Posterior vena cava (tissue), 2 donors: ENCODE data around the gene PRDM10. TPM values are rescaled to one million over a fixed set of nuclear protein-coding genes. Genes with fewer than 3 reads are reported as not detected.

Experiments
- DNase-seq: peaks from one replicate; pipeline ENCODE4 v3.0.0-alpha.2; 2020; ENCODE audit warnings: low spot score
- intact Hi-C, 2 donors: fragments of 100-400 bp; cut with DNase I; formaldehyde crosslinking; loops; one replicate each; pipeline versions ENCODE4 v1.14.1 to v1.14.2; 2022 to 2023
- long read RNA-seq, 2 donors: library from polyadenylated mRNA; unstranded; transcript quantifications; one replicate each; pipeline ENCODE4 v2.0.0, GENCODE V29; 2020 to 2021
- total RNA-seq, 2 donors: library from RNA; stranded (reverse); fragmentation: NEBNext Ultra II Directional; extraction: Animal tissue kit (Norgen Biotek cat#: 25700); gene quantifications; one replicate each; pipeline ENCODE4 v1.2.1, GENCODE V29; 2021
- donor health status: DM: yes; HTN: yes; CAD: no.
- donor health status: DM: yes; HTN: yes; CAD: no.

Gene PRDM10, protein sequence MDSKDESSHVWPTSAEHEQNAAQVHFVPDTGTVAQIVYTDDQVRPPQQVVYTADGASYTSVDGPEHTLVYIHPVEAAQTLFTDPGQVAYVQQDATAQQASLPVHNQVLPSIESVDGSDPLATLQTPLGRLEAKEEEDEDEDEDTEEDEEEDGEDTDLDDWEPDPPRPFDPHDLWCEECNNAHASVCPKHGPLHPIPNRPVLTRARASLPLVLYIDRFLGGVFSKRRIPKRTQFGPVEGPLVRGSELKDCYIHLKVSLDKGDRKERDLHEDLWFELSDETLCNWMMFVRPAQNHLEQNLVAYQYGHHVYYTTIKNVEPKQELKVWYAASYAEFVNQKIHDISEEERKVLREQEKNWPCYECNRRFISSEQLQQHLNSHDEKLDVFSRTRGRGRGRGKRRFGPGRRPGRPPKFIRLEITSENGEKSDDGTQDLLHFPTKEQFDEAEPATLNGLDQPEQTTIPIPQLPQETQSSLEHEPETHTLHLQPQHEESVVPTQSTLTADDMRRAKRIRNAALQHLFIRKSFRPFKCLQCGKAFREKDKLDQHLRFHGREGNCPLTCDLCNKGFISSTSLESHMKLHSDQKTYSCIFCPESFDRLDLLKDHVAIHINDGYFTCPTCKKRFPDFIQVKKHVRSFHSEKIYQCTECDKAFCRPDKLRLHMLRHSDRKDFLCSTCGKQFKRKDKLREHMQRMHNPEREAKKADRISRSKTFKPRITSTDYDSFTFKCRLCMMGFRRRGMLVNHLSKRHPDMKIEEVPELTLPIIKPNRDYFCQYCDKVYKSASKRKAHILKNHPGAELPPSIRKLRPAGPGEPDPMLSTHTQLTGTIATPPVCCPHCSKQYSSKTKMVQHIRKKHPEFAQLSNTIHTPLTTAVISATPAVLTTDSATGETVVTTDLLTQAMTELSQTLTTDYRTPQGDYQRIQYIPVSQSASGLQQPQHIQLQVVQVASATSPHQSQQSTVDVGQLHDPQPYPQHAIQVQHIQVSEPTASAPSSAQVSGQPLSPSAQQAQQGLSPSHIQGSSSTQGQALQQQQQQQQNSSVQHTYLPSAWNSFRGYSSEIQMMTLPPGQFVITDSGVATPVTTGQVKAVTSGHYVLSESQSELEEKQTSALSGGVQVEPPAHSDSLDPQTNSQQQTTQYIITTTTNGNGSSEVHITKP
- 10 to 100 TPM in 1 of 2 donors, 1 to 10 TPM in 1; 5.0 to 10.7 TPM for total RNA-seq
- long read RNA-seq, donor 1, partial matches to known transcripts, result 0 of 2 reads
- long read RNA-seq, donor 1, other reads (novel, unspliced or antisense), result 2 of 2 reads
- long read RNA-seq, donor 2, partial matches to known transcripts, result 0 of 3 reads
- long read RNA-seq, donor 2, other reads (novel, unspliced or antisense), result 3 of 3 reads

DNA sequence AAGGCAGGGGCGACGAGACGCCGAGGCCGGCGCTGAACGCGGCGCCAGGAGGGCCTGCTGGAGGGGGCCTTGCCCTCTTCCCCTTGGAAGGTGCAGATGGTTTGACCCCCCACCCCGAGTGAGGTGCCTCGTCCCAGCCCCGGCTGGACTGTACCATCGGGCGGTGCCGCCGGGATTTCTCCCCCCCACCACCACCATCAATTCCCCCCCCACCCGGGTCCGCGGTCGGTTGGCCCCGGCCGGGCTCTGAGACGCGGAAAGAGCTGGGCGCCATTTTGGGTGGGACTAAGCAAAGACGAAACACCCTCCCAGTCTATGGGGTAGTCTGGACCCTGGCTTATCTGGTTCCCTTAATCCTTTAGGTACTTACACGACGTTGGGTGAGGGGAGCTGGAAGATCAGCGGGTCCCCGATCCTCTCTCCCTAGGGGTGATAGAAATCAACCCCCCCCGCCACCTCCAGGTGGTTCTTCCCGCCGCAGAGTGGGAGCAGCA lies at the start of gene PRDM10:
TSS of gene PRDM10 (minus strand) at position 484 of the 494 bp plus-strand sequence. CDS start 41,871 bp downstream, outside the sequence.
- intact Hi-C loops, result loop anchor here (5.0 to 10.0 kb wide), 2 partner anchors 62 to 130 kb away; partner anchors contain the start of gene APLP2 (in 2 of the 2)
- DNase-seq, result peak; percentile 98

DNA sequence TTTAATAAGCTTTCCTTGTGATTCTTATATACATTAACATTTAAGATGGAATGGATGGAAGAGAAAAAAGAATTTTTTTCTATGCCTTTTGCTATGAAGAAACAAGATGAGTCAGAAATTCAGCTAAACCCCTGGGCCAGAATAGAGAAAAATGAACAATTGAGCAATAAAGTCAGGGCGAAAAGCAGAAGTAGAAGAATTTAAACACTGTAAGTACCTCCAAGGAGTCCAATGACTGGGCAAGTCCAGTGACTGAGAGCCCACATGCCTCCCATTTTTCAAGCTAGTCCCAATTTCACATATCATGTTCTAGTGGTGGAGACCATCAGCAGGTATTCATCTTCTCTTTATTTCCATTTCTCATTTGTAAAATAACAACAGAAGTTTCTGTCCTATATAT lies 48.4 kb upstream of the PRDM10 start:
- DNase-seq, result no peak
- intact Hi-C loops, result no loop called here

DNA sequence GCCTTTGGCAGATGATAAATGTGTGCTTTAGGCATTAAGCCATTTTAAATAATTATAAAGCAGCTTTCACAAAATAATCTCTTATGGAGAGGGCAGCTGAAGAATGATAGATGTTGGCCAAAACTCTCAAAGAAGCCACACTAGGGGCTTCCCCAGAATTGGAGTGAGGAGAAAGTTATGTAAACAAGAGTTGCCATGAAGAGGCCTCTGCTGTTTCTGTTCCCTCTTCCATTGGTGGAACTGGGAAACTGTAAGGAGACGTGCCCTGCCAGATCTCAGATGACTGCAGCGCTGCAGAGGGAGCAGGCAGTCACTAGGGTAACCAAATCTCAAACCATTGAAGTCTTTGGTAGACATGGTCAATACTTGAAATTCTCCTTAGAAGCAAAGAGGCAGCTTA lies 47.6 kb upstream of the PRDM10 start:
- no peak for DNase-seq
- intact Hi-C loops, result no loop called here

DNA sequence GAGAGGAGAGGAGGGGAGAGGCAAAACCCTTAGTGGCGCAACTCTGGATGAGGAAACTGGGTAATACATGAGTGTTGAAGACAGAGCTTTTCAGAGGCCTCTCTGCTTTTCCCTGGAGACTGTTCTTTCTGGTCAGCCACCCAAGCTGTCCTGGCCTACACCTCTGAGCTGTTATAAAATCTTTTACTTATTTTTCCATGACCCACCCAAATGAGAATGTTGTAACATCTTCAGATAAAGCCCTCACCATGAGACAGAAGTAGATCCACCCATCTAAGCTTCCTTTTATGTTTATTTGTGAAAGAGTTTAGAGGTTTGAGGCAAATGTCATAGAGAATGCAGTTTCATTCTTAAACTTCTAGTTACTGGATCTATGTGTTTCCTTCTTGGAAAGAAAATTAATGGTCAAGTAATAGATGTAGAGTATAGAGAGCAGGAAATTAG lies 46.7 kb upstream of the PRDM10 start:
- DNase-seq, result no peak
- intact Hi-C loops, result no loop called here

DNA sequence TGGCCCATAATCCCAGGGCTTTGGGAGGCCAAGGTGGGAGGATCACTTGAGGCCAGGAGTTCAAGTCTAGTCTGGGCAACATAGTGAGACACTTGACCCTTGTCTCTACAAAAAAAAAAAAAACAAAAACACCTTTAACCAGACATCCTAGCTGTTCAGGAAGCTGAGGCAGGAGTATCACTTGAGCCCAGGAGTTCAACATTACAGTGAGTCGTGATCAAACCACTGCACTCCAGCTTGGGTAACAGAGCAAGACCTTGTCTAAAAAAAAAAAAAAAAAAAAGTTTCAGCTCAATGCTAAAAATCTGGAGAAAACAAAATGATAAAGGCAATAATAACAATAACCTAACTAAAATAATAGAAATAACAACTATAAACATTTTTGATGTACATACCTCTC lies 44.5 kb upstream of the PRDM10 start:
- intact Hi-C loops, result no loop called here
- DNase-seq, result no peak

DNA sequence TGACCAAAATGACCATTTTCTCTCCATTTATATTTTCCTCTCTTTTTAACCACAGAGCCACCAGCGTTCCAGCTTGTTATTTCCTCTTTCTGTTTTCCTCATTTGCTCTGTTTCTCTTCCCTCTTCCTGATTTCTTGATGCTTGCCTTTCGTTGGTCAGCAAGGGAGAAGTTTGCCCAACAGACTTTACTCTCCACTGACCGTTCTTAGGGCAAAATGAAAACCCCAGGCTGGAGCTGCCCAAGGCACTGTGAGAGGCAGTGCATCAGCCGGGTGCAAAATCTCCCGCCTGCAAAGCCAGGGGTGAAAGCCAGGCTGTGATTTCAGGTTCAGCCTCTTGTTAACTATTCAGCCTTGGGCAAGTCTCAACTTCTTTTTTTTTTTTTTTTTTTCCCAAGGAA lies 40.9 kb upstream of the PRDM10 start:
- intact Hi-C loops, result no loop called here
- no peak for DNase-seq

DNA sequence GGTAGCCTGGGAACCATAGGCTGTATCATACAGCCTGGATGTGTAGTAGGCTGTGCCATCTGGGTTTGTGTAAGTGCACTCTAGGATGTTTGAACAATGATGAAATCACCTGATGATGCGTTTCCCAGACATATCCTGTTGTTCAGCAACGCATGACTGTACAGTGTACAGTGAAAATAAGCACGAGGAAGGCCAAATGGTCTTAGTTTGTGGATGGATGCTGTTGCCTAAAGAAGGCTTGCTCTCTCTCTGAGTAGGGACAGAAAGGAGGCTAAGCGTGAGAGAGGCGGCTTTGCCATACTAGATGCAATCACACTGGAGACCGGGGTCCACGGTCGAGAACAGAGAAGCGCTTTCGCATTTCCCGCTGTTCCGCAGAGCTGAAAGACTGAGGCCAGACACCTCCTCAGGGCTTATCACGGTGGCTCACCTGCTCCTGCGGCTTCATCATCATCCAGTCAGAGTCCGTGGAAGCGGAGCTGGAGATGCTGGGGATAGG lies 39.5 kb upstream of the PRDM10 start:
- intact Hi-C loops, result no loop called here

DNA sequence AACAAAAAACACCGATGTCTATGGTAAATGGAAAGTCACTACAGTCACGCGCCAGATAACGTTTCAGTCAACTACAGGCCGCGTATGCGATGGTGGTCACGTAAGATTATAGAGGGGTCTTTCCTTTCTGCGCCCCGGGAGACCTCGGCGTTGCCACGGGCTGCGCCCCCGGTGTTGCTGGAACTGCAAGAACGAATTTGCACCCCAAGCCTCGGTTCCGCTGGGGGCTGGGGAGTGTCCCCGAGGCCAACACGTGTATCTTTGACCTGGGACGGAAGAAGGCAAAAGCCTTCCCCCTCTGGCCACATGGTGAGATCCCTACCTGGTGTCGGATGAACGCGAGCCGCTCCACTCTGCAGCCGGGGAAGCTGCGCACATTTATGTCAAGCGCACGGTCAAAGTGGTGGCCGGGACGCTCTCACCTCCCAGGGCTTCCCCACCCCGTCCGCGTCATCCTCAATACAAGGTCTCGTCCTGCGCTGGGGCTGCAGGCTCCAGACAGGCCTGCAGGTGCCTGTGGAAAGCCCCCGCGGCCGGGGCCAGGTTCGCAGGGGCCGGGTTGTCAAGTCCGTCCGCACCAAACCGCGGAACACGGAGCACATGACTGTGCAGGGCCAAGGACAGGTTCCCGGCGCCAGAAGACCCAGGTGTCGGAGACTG lies 37.8 kb upstream of the PRDM10 start:
- intact Hi-C loops, result no loop called here
- no peak for DNase-seq

More for the DNA sequence above, 39.5 kb upstream of the PRDM10 start:
- no peak for DNase-seq

DNA sequence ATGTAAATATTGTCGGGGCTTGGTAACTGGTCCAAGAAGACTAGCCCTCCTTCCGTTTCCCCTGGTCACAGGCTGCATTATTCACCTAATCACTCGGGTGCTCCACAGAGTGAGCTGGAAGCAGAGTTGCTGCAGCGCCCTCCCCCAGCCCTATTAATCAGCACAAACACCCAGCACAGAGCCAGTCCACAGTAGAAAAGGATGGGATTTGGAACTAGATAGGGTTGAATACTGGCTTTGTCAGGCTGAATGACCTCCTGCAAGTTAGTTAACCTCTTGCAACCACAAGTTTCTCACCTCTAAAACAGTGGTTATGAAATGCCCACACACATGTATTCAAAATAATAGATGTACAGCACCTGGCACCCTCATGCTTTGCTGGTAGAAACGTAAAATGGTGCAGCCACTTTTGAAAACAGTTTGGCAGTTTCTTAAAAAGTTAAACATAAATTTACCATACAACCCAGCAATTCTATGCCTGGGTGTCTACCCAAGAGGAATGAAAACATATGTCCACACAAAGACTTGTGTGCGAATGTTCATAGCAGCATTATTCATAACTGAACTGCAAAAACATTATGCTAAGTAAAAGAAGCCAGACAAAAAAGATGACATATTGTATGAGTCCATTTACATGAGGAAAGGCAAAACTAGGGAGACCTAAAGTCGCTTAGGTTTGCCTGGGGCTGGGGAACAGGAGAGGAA lies 35.4 kb upstream of the PRDM10 start:
- no peak for DNase-seq
- intact Hi-C loops, result no loop called here

DNA sequence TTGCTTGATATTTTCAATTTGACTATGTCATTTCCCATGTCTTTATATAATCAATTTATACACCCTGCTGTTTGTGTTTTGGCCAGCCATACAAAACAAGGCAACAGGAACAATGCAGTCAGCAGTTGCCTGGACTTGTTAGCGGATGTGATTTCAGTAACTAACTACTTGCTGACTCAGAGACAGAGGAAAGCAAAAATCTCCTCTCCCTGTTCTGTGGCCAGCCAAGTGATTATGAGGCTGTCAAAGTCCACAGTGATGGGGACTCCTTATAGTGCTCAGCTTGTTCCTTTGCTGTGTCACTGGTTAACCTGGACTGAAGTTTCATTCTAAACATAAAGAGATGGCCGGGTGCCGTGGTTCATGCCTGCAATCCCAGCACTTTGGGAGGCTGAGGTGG lies 34.4 kb upstream of the PRDM10 start:
- no peak for DNase-seq
- intact Hi-C loops, result no loop called here

DNA sequence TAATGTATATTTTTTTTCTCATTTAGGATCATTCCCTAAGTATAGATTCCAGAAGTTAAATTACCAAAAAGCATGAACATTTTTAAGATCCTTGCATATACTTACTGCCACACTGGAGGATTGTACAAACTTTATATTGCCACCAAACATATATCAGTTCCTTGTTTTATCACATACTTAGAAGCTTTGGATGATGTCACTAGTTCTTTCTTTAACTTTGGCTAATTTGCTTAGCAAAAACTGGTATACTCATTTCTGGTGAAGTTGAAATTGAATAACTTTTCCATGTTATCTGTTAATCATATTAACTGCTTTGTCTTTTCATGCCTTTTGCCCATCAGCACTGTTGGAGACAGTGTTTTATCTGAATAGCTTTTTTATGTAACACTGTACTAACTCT lies 31.6 kb upstream of the PRDM10 start:
- no peak for DNase-seq
- intact Hi-C loops, result no loop called here

DNA sequence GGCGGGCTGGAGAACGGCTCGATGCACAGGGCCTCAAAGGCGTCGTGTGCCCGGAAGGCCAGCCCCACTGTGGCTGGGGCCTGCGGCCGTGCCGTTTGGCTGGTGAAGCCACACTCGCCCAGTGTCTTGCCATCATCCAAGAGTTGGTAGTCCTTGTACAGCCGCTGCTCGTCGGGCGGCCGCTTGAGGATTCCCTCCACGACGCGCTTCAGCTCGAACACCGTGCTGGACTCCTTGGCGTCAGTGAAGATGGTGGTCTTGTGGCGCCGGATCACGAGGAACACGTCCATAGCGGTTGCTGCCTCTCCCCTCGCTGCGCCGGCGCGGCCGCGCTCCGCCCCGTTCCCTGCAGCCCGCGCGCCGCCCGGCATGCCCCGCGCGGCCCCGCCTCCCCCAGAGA lies 30.3 kb upstream of the PRDM10 start:
- intact Hi-C loops, result no loop called here
- DNase-seq, result no peak

DNA sequence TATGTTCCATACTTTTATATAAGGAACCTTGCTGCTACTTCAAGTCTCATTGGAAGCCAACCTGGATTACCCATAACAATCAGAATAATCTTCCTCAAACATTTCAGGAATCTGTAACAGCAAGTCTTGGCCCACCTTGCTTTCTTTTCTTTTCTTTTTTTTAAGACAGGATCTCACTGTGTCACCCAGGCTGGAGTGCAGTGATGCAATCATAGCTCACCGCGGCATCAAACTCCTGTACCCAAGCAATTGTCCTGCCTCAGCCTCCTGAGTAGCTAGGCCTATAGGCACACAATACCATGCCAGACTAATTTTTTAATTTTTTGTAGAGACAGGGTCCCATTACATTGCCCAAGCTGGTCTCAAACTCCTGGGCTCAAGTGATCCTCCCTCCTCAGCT lies 29.3 kb upstream of the PRDM10 start:
- intact Hi-C loops, result no loop called here
- DNase-seq, result no peak

DNA sequence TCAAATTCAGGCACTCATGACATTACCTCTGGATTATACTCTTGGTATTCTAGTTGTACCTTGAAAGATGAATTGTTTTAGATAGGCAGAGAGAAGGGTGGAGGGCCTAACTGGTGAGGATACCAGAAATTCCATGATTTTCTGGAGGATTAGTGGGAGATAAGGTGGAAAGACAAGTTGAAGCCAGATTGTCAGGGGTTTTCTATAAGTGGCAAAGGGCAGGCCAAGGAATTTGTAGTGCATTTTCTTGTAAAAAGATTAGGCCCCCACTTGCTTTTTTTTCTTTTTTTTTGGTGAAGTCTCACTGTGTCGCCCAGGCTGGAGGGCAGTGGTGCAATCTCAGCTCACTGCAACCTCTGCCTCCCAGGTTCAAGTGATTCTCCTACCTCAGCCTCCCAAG lies 28.4 kb upstream of the PRDM10 start:
- intact Hi-C loops, result no loop called here
- no peak for DNase-seq

DNA sequence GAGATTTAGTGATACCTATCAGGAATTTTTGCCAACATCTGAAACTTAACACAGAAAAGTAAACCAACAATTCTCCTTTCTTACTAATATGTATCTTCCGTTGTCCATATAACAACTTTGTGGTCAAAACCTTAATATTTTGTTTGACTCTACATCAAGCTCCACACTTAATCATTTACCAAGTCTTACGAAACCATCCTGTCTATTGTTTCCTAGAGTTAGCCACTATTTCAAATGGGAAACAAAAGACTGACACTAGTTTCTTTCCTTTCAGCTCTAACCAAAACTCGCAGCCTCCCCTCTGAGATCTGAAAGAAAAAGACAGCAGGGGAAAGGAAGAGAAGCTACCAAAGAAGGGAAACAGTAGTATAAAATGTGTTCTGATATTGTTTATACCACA lies 26.5 kb upstream of the PRDM10 start:
- intact Hi-C loops, result no loop called here
- no peak for DNase-seq

DNA sequence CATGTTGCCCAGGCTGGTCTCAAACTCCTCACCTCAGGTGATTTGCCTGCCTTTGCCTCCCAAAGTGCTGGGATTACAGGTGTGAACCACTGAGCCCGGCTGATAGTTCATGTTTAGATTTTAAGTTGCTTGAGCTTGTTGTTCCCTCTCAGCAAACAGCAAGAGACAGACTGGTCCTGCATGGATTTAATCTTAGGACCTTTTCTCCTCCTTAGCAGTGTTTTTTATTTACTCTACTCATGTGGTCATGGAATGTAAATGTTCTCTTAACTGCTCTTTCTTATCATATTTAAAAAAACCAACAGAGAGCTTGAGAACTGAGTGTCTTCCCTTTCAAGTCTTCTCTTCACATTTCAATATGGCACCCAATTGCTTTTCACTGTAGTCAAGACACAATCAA lies 22.7 kb upstream of the PRDM10 start:
- DNase-seq, result no peak
- intact Hi-C loops, result no loop called here

DNA sequence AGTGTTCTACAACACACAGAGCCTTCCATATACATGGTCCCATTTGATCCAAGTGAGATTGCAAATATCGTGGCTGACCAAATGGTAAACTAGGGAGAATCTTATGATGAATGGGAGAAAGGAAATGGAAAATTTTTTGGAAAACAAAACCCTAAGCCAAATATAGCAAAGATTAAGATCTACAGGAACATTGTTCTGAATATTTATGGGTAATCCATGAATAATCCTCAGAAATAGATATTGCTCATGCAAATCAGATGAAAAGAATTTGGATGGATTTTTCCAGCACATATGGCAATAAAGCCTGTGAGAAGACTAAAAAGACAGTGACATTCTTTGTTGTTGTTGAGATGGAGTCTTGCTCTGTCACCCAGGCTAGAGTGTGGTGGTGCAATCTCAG lies 21.7 kb upstream of the PRDM10 start:
- intact Hi-C loops, result no loop called here
- no peak for DNase-seq

DNA sequence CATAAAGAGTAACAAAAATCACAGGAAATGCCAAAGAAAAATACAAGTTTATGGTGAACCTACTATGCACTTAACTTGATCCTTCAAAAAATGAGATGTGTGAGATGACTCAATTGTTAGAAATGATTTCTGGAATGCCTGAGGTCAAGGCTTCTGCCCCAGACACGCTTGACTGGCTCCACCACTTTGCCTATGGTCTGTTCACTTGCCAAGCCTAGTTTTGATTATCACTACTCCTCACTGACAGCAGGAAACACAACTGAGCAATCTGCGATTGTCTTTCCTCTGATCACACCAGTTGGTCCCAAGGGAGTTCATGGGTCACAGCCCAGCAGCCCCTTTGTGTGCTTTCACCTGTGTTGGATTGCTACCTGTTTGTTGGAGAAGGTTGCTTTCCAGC lies 20.6 kb upstream of the PRDM10 start:
- intact Hi-C loops, result no loop called here
- no peak for DNase-seq
